Astrocyte (in vitro differentiated cells and primary cell): ENCODE measurements around the gene TTYH3. TPM values are rescaled to one million over a fixed set of nuclear protein-coding genes. Genes with fewer than 3 reads are reported as not detected.
A peak's percentile ranks its signal among the peaks of the same experiment; 100 is the strongest.

ENCODE experiments used
- DNase-seq: peaks from one replicate; pipeline ENCODE4 v3.0.0-alpha.2; 2010; ENCODE audit warnings: low read depth
- FAIRE-seq: peaks from 2 replicates; lab custom pipeline; 2011; peaks lifted over from hg19 to GRCh38; lab: Jason Lieb, UNC
- H2AFZ ChIP-seq: 2 replicates; pipeline ENCODE4 v1.6.0; 2012; ENCODE audit warnings: low read depth, low read length, inconsistent platforms
- H3K27ac ChIP-seq: 2 replicates; pipeline ENCODE4 v1.5.1; 2011; ENCODE audit warnings: low read depth, low read length, inconsistent platforms
- H3K27me3 ChIP-seq: 2 replicates; pipeline ENCODE4 v1.6.0; 2011; ENCODE audit warnings: low read length, inconsistent platforms; ENCODE audit not compliant: insufficient read depth
- H3K36me3 ChIP-seq: 2 replicates; pipeline ENCODE4 v1.5.1; 2011; ENCODE audit warnings: low read length, inconsistent platforms; ENCODE audit not compliant: insufficient read depth
- H3K4me1 ChIP-seq: 2 replicates; pipeline ENCODE4 v1.5.1; 2011; ENCODE audit warnings: low read length, inconsistent platforms; ENCODE audit not compliant: insufficient read depth
- H3K4me2 ChIP-seq: 2 replicates; pipeline ENCODE4 v1.6.0; 2012; ENCODE audit warnings: low read length, inconsistent platforms
- H3K4me3 ChIP-seq: 2 replicates; pipeline ENCODE4 v1.5.1; 2011; ENCODE audit warnings: low read depth, mild to moderate bottlenecking, low read length, inconsistent platforms; ENCODE audit not compliant: insufficient read depth
- H3K79me2 ChIP-seq: 2 replicates; pipeline ENCODE4 v1.6.0; 2012; ENCODE audit warnings: mild to moderate bottlenecking, low read length, inconsistent platforms; ENCODE audit not compliant: insufficient read depth
- H3K9ac ChIP-seq: 2 replicates; pipeline ENCODE4 v1.6.0; 2012; ENCODE audit warnings: mild to moderate bottlenecking, low read length, inconsistent platforms
- H3K9me3 ChIP-seq: 2 replicates; pipeline ENCODE4 v1.5.1; 2012; ENCODE audit warnings: low read depth, mild to moderate bottlenecking, low read length, inconsistent platforms; ENCODE audit not compliant: insufficient read depth
- H4K20me1 ChIP-seq: 2 replicates; pipeline ENCODE4 v1.6.0; 2012; ENCODE audit warnings: low read length, inconsistent platforms; ENCODE audit not compliant: insufficient read depth
- H3K27ac Mint-ChIP-seq: one replicate; pipeline ENCODE4 v1.8.0; 2021; ENCODE audit warnings: mild to moderate bottlenecking, mixed read lengths; ENCODE audit not compliant: unreplicated experiment
- H3K27me3 Mint-ChIP-seq: one replicate; pipeline ENCODE4 v1.8.0; 2021; ENCODE audit warnings: low read depth, mixed read lengths; ENCODE audit not compliant: unreplicated experiment
- H3K36me3 Mint-ChIP-seq: one replicate; pipeline ENCODE4 v1.8.0; 2021; ENCODE audit warnings: low read depth, mixed read lengths; ENCODE audit not compliant: unreplicated experiment
- H3K4me1 Mint-ChIP-seq: one replicate; pipeline ENCODE4 v1.8.0; 2021; ENCODE audit warnings: low read depth, mixed read lengths; ENCODE audit not compliant: unreplicated experiment
- H3K4me3 Mint-ChIP-seq: one replicate; pipeline ENCODE4 v1.8.0; 2021; ENCODE audit warnings: mild to moderate bottlenecking, moderate library complexity, mixed read lengths; ENCODE audit not compliant: unreplicated experiment
- H3K9me3 Mint-ChIP-seq: one replicate; pipeline ENCODE4 v1.8.0; 2021; ENCODE audit warnings: mild to moderate bottlenecking, mixed read lengths; ENCODE audit not compliant: unreplicated experiment
- CTCF ChIP-seq: IDR thresholded peaks from 2 replicates; pipeline ENCODE4 v1.5.1; 2011; ENCODE audit warnings: low read depth, mild to moderate bottlenecking, inconsistent platforms, low read length, moderate library complexity; ENCODE audit not compliant: insufficient read depth
- EZH2 ChIP-seq: IDR thresholded peaks from 2 replicates; pipeline ENCODE4 v1.6.1; 2012; ENCODE audit warnings: mild to moderate bottlenecking, low read length, inconsistent platforms; ENCODE audit not compliant: insufficient read depth
- total RNA-seq: library from RNA; stranded (reverse); gene quantifications from 2 replicates; pipeline ENCODE4 v1.2.1, GENCODE V29; 2021

The TTYH3 gene
- total RNA-seq, 1 donor from 2014 or later: 273 TPM

GRCh38 chr7:2626498-2627117 is 5.2 kb upstream of the TTYH3 start:
- DNase-seq (peak; percentile 85), FAIRE-seq (no peak)
- H2AFZ ChIP-seq: peak overlapping the region; percentile 34
- H4K20me1 ChIP-seq: no peaks in the 10 kb centered on the region
- peaks cover 11% of the 10 kb centered on the region for H3K4me1 Mint-ChIP-seq
- H3K4me3 ChIP-seq: no peak overlapping the region
- no peak overlapping the region for H3K27ac Mint-ChIP-seq
- no peak for TF ChIP-seq CTCF
- no peak for TF ChIP-seq EZH2
- no peak overlapping the region for H3K4me3 Mint-ChIP-seq
- H3K4me2 ChIP-seq: no peak overlapping the region
- H3K36me3 ChIP-seq: no peaks in the 10 kb centered on the region
- peak overlapping the region; percentile 64 for H3K9ac ChIP-seq
- H3K4me1 ChIP-seq: peaks cover 34% of the 10 kb centered on the region
- no peaks in the 10 kb centered on the region for H3K9me3 ChIP-seq
- H3K27me3 Mint-ChIP-seq: no peaks in the 10 kb centered on the region
- H3K79me2 ChIP-seq: no peaks in the 10 kb centered on the region
- H3K27me3 ChIP-seq: no peaks in the 10 kb centered on the region
- no peaks in the 10 kb centered on the region for H3K36me3 Mint-ChIP-seq
- no peaks in the 10 kb centered on the region for H3K9me3 Mint-ChIP-seq
- peak overlapping the region; percentile 33 for H3K27ac ChIP-seq

GRCh38 chr7:2627258-2628129 is 4.3 kb upstream of the TTYH3 start:
- no peaks in the 10 kb centered on the region for H3K9me3 ChIP-seq
- H3K27ac ChIP-seq: no peak overlapping the region
- H3K4me3 ChIP-seq: no peak overlapping the region
- Mint-ChIP-seq H3K4me1 (peaks cover 9% of the 10 kb centered on the region), H3K27me3 (no peaks in the 10 kb centered on the region), H3K9me3 (no peaks in the 10 kb centered on the region), H3K4me3 (no peak overlapping the region), H3K36me3 (no peaks in the 10 kb centered on the region), H3K27ac (no peak overlapping the region)
- peaks cover 28% of the 10 kb centered on the region for H3K4me1 ChIP-seq
- peaks cover 6% of the 10 kb centered on the region for H3K79me2 ChIP-seq
- peak overlapping the region; percentile 34 for H2AFZ ChIP-seq
- no peaks in the 10 kb centered on the region for H3K27me3 ChIP-seq
- no peak overlapping the region for H3K4me2 ChIP-seq
- FAIRE-seq (no peak), DNase-seq (no peak)
- peak overlapping the region; percentile 64 for H3K9ac ChIP-seq
- TF ChIP-seq CTCF (no peak), EZH2 (no peak)
- peaks cover 5% of the 10 kb centered on the region for H4K20me1 ChIP-seq
- H3K36me3 ChIP-seq: no peaks in the 10 kb centered on the region

DNA sequence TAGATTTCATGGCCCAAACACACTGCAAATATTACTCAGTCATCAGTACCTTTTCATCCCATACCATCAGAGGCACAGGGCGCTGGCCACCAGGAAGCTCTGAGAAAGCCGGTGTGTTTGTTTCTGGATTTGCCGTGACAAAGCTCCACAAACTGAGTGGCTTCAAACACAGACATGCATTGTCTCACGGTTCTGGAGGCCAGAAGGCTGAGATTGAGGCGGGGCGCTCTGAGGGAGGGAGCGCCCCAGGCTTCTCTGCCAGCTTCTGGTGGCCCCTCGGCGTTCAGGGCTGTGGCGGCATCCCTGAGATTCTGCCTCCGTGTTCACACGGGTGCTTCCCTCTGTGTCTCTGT is 3.7 kb upstream of the TTYH3 start:
- H3K27me3 Mint-ChIP-seq: no peaks in the 10 kb centered on the region
- DNase-seq: no peak
- no peak overlapping the region for H2AFZ ChIP-seq

More for the DNA sequence above, 3.7 kb upstream of the TTYH3 start:
- no peaks in the 10 kb centered on the region for H3K27me3 ChIP-seq
- H3K4me1 ChIP-seq: peaks cover 22% of the 10 kb centered on the region
- Mint-ChIP-seq H3K36me3 (no peaks in the 10 kb centered on the region), H3K4me1 (peaks cover 9% of the 10 kb centered on the region), H3K27ac (no peak overlapping the region), H3K9me3 (no peaks in the 10 kb centered on the region), H3K4me3 (no peak overlapping the region)
- H3K36me3 ChIP-seq: no peaks in the 10 kb centered on the region
- TF ChIP-seq EZH2: no peak
- TF ChIP-seq CTCF: no peak
- H3K27ac ChIP-seq: no peak overlapping the region
- H3K4me2 ChIP-seq: no peak overlapping the region
- peaks cover 6% of the 10 kb centered on the region for H4K20me1 ChIP-seq
- H3K79me2 ChIP-seq: peaks cover 12% of the 10 kb centered on the region
- H3K9ac ChIP-seq: no peak overlapping the region
- no peak for FAIRE-seq
- H3K9me3 ChIP-seq: no peaks in the 10 kb centered on the region
- H3K4me3 ChIP-seq: no peak overlapping the region
